Urinary bladder (tissue), 4 donors: ENCODE data around the gene EMD. TPM values are rescaled to one million over a fixed set of nuclear protein-coding genes. Genes with fewer than 3 reads are reported as not detected.
A peak's percentile ranks its signal among the peaks of the same experiment; 100 is the strongest.

Experiments used
- DNase-seq: peaks from one replicate; pipeline ENCODE4 v3.0.0-alpha.2; 2015; ENCODE audit errors: extremely low spot score
- H3K27ac ChIP-seq: one replicate; pipeline ENCODE4 v1.5.1; 2013; ENCODE audit warnings: low read depth, mild to moderate bottlenecking, moderate library complexity
- H3K36me3 ChIP-seq: one replicate; pipeline ENCODE4 v1.6.1; 2013; ENCODE audit warnings: mild to moderate bottlenecking, moderate library complexity; ENCODE audit not compliant: insufficient read depth
- H3K4me1 ChIP-seq: one replicate; pipeline ENCODE4 v1.6.1; 2013; ENCODE audit warnings: mild to moderate bottlenecking, moderate library complexity; ENCODE audit not compliant: insufficient read depth
- H3K4me3 ChIP-seq: one replicate; pipeline ENCODE4 v1.5.1; 2013; ENCODE audit warnings: low read depth, low read length
- WGBS: extraction: QIAGEN DNeasy Blood & Tissue Kit; methylation state at CpG from one replicate; pipeline ENCODE4 v1.1.7; 2013; 5-methylcytosine and 5-hydroxymethylcytosine counted together
- polyA plus RNA-seq: library from polyadenylated mRNA; stranded (reverse); fragments of 200-250 nt; gene quantifications from one replicate; pipeline ENCODE4 v1.2.3, GENCODE V29; 2013
- total RNA-seq: library from RNA; depleted of rRNA; stranded (reverse); fragments of >200 nt; gene quantifications from one replicate; pipeline ENCODE4 v1.2.3, GENCODE V29; 2014
- donor health status: healthy with polysubstance abuse.
- donor health status: healthy.

The EMD gene
- total and polyA plus RNA-seq, 2 donors: 25.9 to 138 TPM

GRCh38 chrX:154359362-154360154, 19.5 kb upstream of the EMD start:
- H3K4me1 ChIP-seq: no peaks in the 10 kb centered on the region

GRCh38 chrX:154360155-154360713, 18.9 kb upstream of the EMD start:
- H3K4me1 ChIP-seq: no peaks in the 10 kb centered on the region
- no peak for DNase-seq
- 68% methylated on average over 34 of the region's 34 CpGs for WGBS
- peaks cover 13% of the 10 kb centered on the region for H3K36me3 ChIP-seq
- H3K4me3 ChIP-seq: no peak overlapping the region
- peak overlapping the region; percentile 30 for H3K27ac ChIP-seq

More at GRCh38 chrX:154359362-154360154, 19.5 kb upstream of the EMD start:
- 73% methylated on average over 41 of the region's 41 CpGs for WGBS
- peaks cover 13% of the 10 kb centered on the region for H3K36me3 ChIP-seq
- H3K27ac ChIP-seq: peak overlapping the region; percentile 55
- DNase-seq: no peak
- H3K4me3 ChIP-seq: no peak overlapping the region

GRCh38 chrX:154362085-154362742, 16.9 kb upstream of the EMD start:
- DNase-seq: no peak
- Histone ChIP-seq H3K27ac (no peak overlapping the region), H3K4me3 (no peak overlapping the region), H3K4me1 (no peaks in the 10 kb centered on the region), H3K36me3 (peaks cover 12% of the 10 kb centered on the region)
- 73% methylated on average over 30 of the region's 30 CpGs for WGBS

- Histone ChIP-seq H3K27ac (no peak overlapping the region), H3K36me3 (peaks cover 12% of the 10 kb centered on the region)
Measured at GRCh38 chrX:154363706-154364439, 15.2 kb upstream of the EMD start.

GRCh38 chrX:154365052-154365600, 14.0 kb upstream of the EMD start:
- 53% methylated on average over 20 of the region's 20 CpGs for WGBS
- Histone ChIP-seq H3K4me1 (no peaks in the 10 kb centered on the region), H3K27ac (no peak overlapping the region), H3K4me3 (no peak overlapping the region), H3K36me3 (peaks cover 8% of the 10 kb centered on the region)
- no peak for DNase-seq

More at GRCh38 chrX:154363706-154364439, 15.2 kb upstream of the EMD start:
- WGBS: 54% methylated on average over 20 of the region's 20 CpGs
- no peak overlapping the region for H3K4me3 ChIP-seq
- H3K4me1 ChIP-seq: no peaks in the 10 kb centered on the region
- DNase-seq: no peak

GRCh38 chrX:154365997-154366665, 13.0 kb upstream of the EMD start:
- WGBS: 60% methylated on average over 32 of the region's 32 CpGs
- Histone ChIP-seq H3K36me3 (peaks cover 7% of the 10 kb centered on the region), H3K4me1 (no peaks in the 10 kb centered on the region)

GRCh38 chrX:154366666-154367055, 12.4 kb upstream of the EMD start:
- WGBS: 49% methylated on average over 11 of the region's 11 CpGs
- no peaks in the 10 kb centered on the region for H3K4me1 ChIP-seq
- H3K4me3 ChIP-seq: no peak overlapping the region
- DNase-seq: no peak
- peak overlapping the region; percentile 16 for H3K27ac ChIP-seq
- H3K36me3 ChIP-seq: peaks cover 6% of the 10 kb centered on the region

More at GRCh38 chrX:154365997-154366665, 13.0 kb upstream of the EMD start:
- Histone ChIP-seq H3K4me3 (no peak overlapping the region), H3K27ac (peak overlapping the region; percentile 68)
- DNase-seq: no peak

GRCh38 chrX:154367474-154368308, 11.4 kb upstream of the EMD start:
- WGBS: 53% methylated on average over 31 of the region's 31 CpGs
- DNase-seq: no peak
- H3K4me1 ChIP-seq: no peaks in the 10 kb centered on the region
- peak overlapping the region; percentile 74 for H3K27ac ChIP-seq
- peaks cover 2% of the 10 kb centered on the region for H3K36me3 ChIP-seq
- peak overlapping the region; percentile 47 for H3K4me3 ChIP-seq

GRCh38 chrX:154368630-154369448, 10.3 kb upstream of the EMD start:
- 2% methylated on average over 16 of the region's 16 CpGs for WGBS
- Histone ChIP-seq H3K4me1 (no peaks in the 10 kb centered on the region), H3K27ac (peak overlapping the region; percentile 85), H3K36me3 (peaks cover 2% of the 10 kb centered on the region), H3K4me3 (peak overlapping the region; percentile 47)
- DNase-seq: peak; percentile 37

- WGBS: 2% methylated on average over 12 of the region's 13 CpGs
- Histone ChIP-seq H3K27ac (peak overlapping the region; percentile 83), H3K4me3 (peak overlapping the region; percentile 85), H3K4me1 (no peaks in the 10 kb centered on the region), H3K36me3 (peaks cover 2% of the 10 kb centered on the region)
- DNase-seq: peak; percentile 74
Measured at GRCh38 chrX:154369449-154370299, 9.4 kb upstream of the EMD start.
